ENCODE results near the gene YRDC.
A peak's percentile ranks its signal among the peaks of the same experiment; 100 is the strongest.

YRDC gene

GRCh38 chr1:37807555-37808368, at the start of gene YRDC, which contains the start of gene C1orf122:
TSS of gene YRDC (minus strand) at chr1:37808208. CDS start at chr1:37808180, 28 bp downstream.
TSS of gene C1orf122 (plus strand) at chr1:37807790. CDS start at chr1:37808405, 615 bp downstream.
- DNase-seq (ENCODE audit: low read depth, low spot score), result peak; percentile 83

- DNase-seq (ENCODE audit: low read depth, low spot score), result no peak
These were observed 46.4 kb upstream of the YRDC start for GRCh38 chr1:37854406-37854805.

- no peak for DNase-seq (ENCODE audit: low read depth, low spot score)
These were observed 45.1 kb upstream of the YRDC start for GRCh38 chr1:37853157-37853556.

GRCh38 chr1:37851782-37852210, 43.8 kb upstream of the YRDC start:
- no peak for DNase-seq (ENCODE audit: low read depth, low spot score)

GRCh38 chr1:37851262-37851661, 43.3 kb upstream of the YRDC start:
- no peak for DNase-seq (ENCODE audit: low read depth, low spot score)

- no peak for DNase-seq (ENCODE audit: low read depth, low spot score)
These were observed 42.4 kb upstream of the YRDC start for GRCh38 chr1:37850352-37850955.

- DNase-seq (ENCODE audit: low read depth, low spot score), result no peak
These were observed 41.5 kb upstream of the YRDC start for GRCh38 chr1:37849480-37849879.

GRCh38 chr1:37846647-37847339, 38.8 kb upstream of the YRDC start:
- DNase-seq (ENCODE audit: low read depth, low spot score), result no peak

GRCh38 chr1:37845786-37846185, 37.8 kb upstream of the YRDC start:
- DNase-seq (ENCODE audit: low read depth, low spot score), result no peak

GRCh38 chr1:37845049-37845646, 37.1 kb upstream of the YRDC start:
- DNase-seq (ENCODE audit: low read depth, low spot score), result no peak

GRCh38 chr1:37844536-37844935, 36.5 kb upstream of the YRDC start:
- DNase-seq (ENCODE audit: low read depth, low spot score), result no peak

GRCh38 chr1:37841652-37842051, 33.6 kb upstream of the YRDC start:
- DNase-seq (ENCODE audit: low read depth, low spot score), result no peak

GRCh38 chr1:37840711-37841110, 32.7 kb upstream of the YRDC start:
- no peak for DNase-seq (ENCODE audit: low read depth, low spot score)

GRCh38 chr1:37839676-37840075, 31.7 kb upstream of the YRDC start:
- no peak for DNase-seq (ENCODE audit: low read depth, low spot score)

- DNase-seq (ENCODE audit: low read depth, low spot score), result no peak
These were observed 28.8 kb upstream of the YRDC start for GRCh38 chr1:37836788-37837187.

GRCh38 chr1:37831809-37832208, 23.8 kb upstream of the YRDC start:
- no peak for DNase-seq (ENCODE audit: low read depth, low spot score)

- DNase-seq (ENCODE audit: low read depth, low spot score), result no peak
These were observed 23.1 kb upstream of the YRDC start for GRCh38 chr1:37831109-37831508.

GRCh38 chr1:37828410-37829074, 20.5 kb upstream of the YRDC start:
- DNase-seq (ENCODE audit: low read depth, low spot score), result no peak

GRCh38 chr1:37825506-37825905, 17.5 kb upstream of the YRDC start:
- no peak for DNase-seq (ENCODE audit: low read depth, low spot score)

- DNase-seq (ENCODE audit: low read depth, low spot score), result no peak
These were observed 16.0 kb upstream of the YRDC start for GRCh38 chr1:37824001-37824400.

Measured in activated CD4-positive, CD25-positive, alpha-beta regulatory T cell treated with anti-CD3 and anti-CD28 coated beads, Interleukin-2, amount 50 U/mL, for 16 hours (primary cell).